Endothelial cell of umbilical vein (primary cell): ENCODE measurements around the gene LRRC59.
"Not testable (repeated sequence)": the region's sequence is repeated elsewhere in the genome, so short reads cannot be mapped to it uniquely, and the experiment has no call there.

ENCODE experiments used
- MYC ChIP-seq: IDR thresholded peaks from one replicate; pipeline ENCODE4 v1.6.1; 2011; ENCODE audit warnings: mild to moderate bottlenecking, low read depth, low read length
- POLR2A ChIP-seq: IDR thresholded peaks from 2 replicates; pipeline ENCODE4 v1.6.1; 2012; ENCODE audit warnings: low read depth, mild to moderate bottlenecking, control low read depth, low read length
- TF ChIP-seq, protein P1 (sequence below), 2 donors: IDR thresholded peaks; 1 replicate in 1 of 2; 2 replicates in 1 of 2; pipeline ENCODE4 v1.5.1; 2011; ENCODE audit warnings: low read length in 2 of 2, mild to moderate bottlenecking in 2 of 2, moderate library complexity in 2 of 2, control low read depth in 1 of 2, inconsistent platforms in 1 of 2, low read depth in 1 of 2; ENCODE audit not compliant: insufficient read depth in 1 of 2; ENCODE audit errors: extremely low read depth in 1 of 2

DNA sequence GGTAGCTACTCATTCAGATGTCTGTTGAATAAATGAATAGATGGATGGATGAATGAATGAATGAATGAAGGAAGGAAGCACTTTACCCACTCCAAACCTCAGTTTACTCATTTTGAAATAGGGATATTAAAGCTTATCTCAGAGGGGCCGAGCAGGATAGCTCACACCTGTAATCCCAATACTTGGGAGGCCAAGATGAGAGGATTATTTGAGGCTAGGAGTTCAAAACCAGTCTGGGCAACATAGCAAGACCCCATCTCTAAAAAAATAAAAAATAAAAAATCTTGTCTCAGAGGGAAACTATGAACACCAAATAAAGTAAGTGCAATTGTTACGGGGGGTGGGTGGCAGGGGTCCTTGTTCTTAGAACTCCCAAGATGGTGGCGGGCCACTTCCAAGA, 1.3 kb upstream of the LRRC59 start:
- not testable (repeated sequence) for TF ChIP-seq POLR2A, MYC
- TF ChIP-seq, protein P1, sequence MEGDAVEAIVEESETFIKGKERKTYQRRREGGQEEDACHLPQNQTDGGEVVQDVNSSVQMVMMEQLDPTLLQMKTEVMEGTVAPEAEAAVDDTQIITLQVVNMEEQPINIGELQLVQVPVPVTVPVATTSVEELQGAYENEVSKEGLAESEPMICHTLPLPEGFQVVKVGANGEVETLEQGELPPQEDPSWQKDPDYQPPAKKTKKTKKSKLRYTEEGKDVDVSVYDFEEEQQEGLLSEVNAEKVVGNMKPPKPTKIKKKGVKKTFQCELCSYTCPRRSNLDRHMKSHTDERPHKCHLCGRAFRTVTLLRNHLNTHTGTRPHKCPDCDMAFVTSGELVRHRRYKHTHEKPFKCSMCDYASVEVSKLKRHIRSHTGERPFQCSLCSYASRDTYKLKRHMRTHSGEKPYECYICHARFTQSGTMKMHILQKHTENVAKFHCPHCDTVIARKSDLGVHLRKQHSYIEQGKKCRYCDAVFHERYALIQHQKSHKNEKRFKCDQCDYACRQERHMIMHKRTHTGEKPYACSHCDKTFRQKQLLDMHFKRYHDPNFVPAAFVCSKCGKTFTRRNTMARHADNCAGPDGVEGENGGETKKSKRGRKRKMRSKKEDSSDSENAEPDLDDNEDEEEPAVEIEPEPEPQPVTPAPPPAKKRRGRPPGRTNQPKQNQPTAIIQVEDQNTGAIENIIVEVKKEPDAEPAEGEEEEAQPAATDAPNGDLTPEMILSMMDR (IDR thresholded peaks at IDR 0.05; ENCODE audit: extremely low read depth in 1 of 2, insufficient read depth in 1 of 2, low read depth in 1 of 2, low read length in 2 of 2), result not testable (repeated sequence)
